GM21576 (cell line): ENCODE data around the gene PRDM15.

Experiments
- ATAC-seq: cut with Tn5 transposase; IDR thresholded peaks from one replicate; pipeline ENCODE4 v1.9.1; 2021; ENCODE audit warnings: mild to moderate bottlenecking, moderate library complexity; ENCODE audit not compliant: unreplicated experiment

The PRDM15 gene

GRCh38 chr21:41752231-41752681 lies 126.9 kb downstream of the PRDM15 start:
- ATAC-seq: no peak

- no peak for ATAC-seq
Observed at GRCh38 chr21:41751611-41752011, 127.5 kb downstream of the PRDM15 start.

- ATAC-seq: no peak
Observed at GRCh38 chr21:41750532-41751151, 128.5 kb downstream of the PRDM15 start.

DNA sequence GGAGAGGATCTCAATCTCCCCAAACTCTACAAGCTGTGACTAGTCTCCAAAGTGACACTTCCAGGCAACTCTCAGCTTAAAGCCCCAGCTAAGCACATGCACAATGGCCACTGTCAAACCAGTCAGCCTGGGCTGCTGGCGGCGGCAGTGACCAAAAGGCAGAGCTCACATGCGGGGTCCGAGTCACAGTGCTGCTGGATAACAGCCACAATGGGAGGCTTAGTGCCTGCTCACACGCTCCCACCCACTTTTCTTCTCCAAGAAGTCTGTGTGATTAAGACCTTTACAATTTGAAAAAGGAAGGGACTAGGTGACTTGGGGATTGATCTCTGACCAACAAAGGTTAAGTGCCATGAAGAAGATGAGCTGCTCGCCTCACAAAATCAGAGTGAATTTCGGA lies 129.1 kb downstream of the PRDM15 start:
- no peak for ATAC-seq

- no peak for ATAC-seq
Observed at GRCh38 chr21:41749286-41749685, 129.9 kb downstream of the PRDM15 start.
